HG03135 (cell line): ENCODE data around the gene MAGT1.
"Not testable (repeated sequence)": the region's sequence is repeated elsewhere in the genome, so short reads cannot be mapped to it uniquely, and the experiment has no call there.

Experiments used
- ATAC-seq: cut with Tn5 transposase; IDR thresholded peaks from one replicate; pipeline ENCODE4 v1.9.1; 2021; ENCODE audit warnings: mild to moderate bottlenecking, moderate library complexity; ENCODE audit not compliant: unreplicated experiment

MAGT1 gene

GRCh38 chrX:77875372-77875771 is 19.9 kb downstream of the MAGT1 start:
- no peak for ATAC-seq

- not testable (repeated sequence) for ATAC-seq
These were observed 63.7 kb downstream of the MAGT1 start for GRCh38 chrX:77831544-77831943.

GRCh38 chrX:77821989-77822388 is 73.2 kb downstream of the MAGT1 start:
- ATAC-seq = not testable (repeated sequence)

GRCh38 chrX:77820091-77820727 is 75.0 kb downstream of the MAGT1 start:
- no peak for ATAC-seq

GRCh38 chrX:77814210-77814609 is 81.0 kb downstream of the MAGT1 start:
- ATAC-seq = no peak

- ATAC-seq = no peak
These were observed 93.0 kb downstream of the MAGT1 start for GRCh38 chrX:77802201-77802600.

- no peak for ATAC-seq
These were observed 100.1 kb downstream of the MAGT1 start for GRCh38 chrX:77795124-77795523.

- ATAC-seq = no peak
These were observed 101.3 kb downstream of the MAGT1 start for GRCh38 chrX:77793946-77794345.

GRCh38 chrX:77788050-77788449 is 107.2 kb downstream of the MAGT1 start:
- ATAC-seq = no peak

- ATAC-seq = no peak
These were observed 108.9 kb downstream of the MAGT1 start for GRCh38 chrX:77786365-77786680.

GRCh38 chrX:77785486-77786364 is 109.5 kb downstream of the MAGT1 start, which contains the start of gene ATRX:
TSS of gene ATRX (minus strand) at chrX:77786216. CDS start at chrX:77786001, 215 bp downstream.
- peak; percentile 94 for ATAC-seq

- no peak for ATAC-seq
These were observed 115.5 kb downstream of the MAGT1 start for GRCh38 chrX:77779695-77780094.

- ATAC-seq = no peak
These were observed 118.6 kb downstream of the MAGT1 start for GRCh38 chrX:77776659-77777058.
